Large intestine (tissue), 3 donors: ENCODE data around the gene ZCCHC24. TPM values are rescaled to one million over a fixed set of nuclear protein-coding genes. Genes with fewer than 3 reads are reported as not detected.

ENCODE experiments used
- DNase-seq, 2 donors: peaks; one replicate each; pipeline versions ENCODE4 v3.0.0 to v3.0.0-alpha.2; 2013
- H3K27ac ChIP-seq: one replicate; pipeline ENCODE4 v1.5.1; 2013; ENCODE audit warnings: low read length
- H3K27me3 ChIP-seq: 2 replicates; pipeline ENCODE4 v1.6.1; 2013; ENCODE audit warnings: low read length; ENCODE audit not compliant: control insufficient read depth, insufficient read depth
- H3K36me3 ChIP-seq: 2 replicates; pipeline ENCODE4 v1.6.1; 2013; ENCODE audit warnings: low read length; ENCODE audit not compliant: control insufficient read depth, insufficient read depth
- H3K4me1 ChIP-seq: one replicate; pipeline ENCODE4 v1.6.1; 2013; ENCODE audit warnings: low read length; ENCODE audit not compliant: control insufficient read depth, insufficient read depth
- H3K4me3 ChIP-seq: one replicate; pipeline ENCODE4 v1.5.1; 2013; ENCODE audit warnings: low read length
- H3K9me3 ChIP-seq: one replicate; pipeline ENCODE4 v1.6.1; 2013; ENCODE audit warnings: mild to moderate bottlenecking, low read depth, low read length, moderate library complexity; ENCODE audit not compliant: control insufficient read depth
- WGBS: methylation state at CpG from one replicate; pipeline ENCODE4 v1.1.5; 2013; ENCODE audit warnings: low lambda C conversion rate; ENCODE audit not compliant: insufficient coverage; 5-methylcytosine and 5-hydroxymethylcytosine counted together
- polyA plus RNA-seq: library from polyadenylated mRNA; unstranded; fragments of 120-200 nt; gene quantifications from one replicate; pipeline ENCODE4 v1.2.1, GENCODE V29; 2013

Gene ZCCHC24
- polyA plus RNA-seq, 1 donor, result 23.8 TPM

- no peaks in the 10 kb centered on the region for H3K9me3 ChIP-seq
These were observed 33.6 kb downstream of the ZCCHC24 start for GRCh38 chr10:79411546-79412495.

GRCh38 chr10:79410315-79411094 lies 34.9 kb downstream of the ZCCHC24 start:
- Histone ChIP-seq H3K4me1 (peaks cover 15% of the 10 kb centered on the region), H3K27ac (no peak overlapping the region), H3K4me3 (no peak overlapping the region), H3K9me3 (no peaks in the 10 kb centered on the region), H3K36me3 (peaks cover 3% of the 10 kb centered on the region), H3K27me3 (no peaks in the 10 kb centered on the region)
- DNase-seq, result no peak
- no CpG with 5 or more reads among the region's 10 CpGs for WGBS

More at GRCh38 chr10:79411546-79412495, 33.6 kb downstream of the ZCCHC24 start:
- no peak overlapping the region for H3K27ac ChIP-seq
- H3K4me3 ChIP-seq, result no peak overlapping the region
- H3K36me3 ChIP-seq, result peaks cover 3% of the 10 kb centered on the region
- DNase-seq, result no peak
- H3K27me3 ChIP-seq, result no peaks in the 10 kb centered on the region
- WGBS, result no CpG with 5 or more reads among the region's 22 CpGs
- peaks cover 6% of the 10 kb centered on the region for H3K4me1 ChIP-seq

GRCh38 chr10:79409726-79410085 lies 35.7 kb downstream of the ZCCHC24 start:
- H3K27me3 ChIP-seq, result no peaks in the 10 kb centered on the region
- H3K9me3 ChIP-seq, result no peaks in the 10 kb centered on the region
- no CpG with 5 or more reads among the region's 9 CpGs for WGBS
- H3K4me1 ChIP-seq, result peaks cover 16% of the 10 kb centered on the region
- DNase-seq, result no peak
- H3K27ac ChIP-seq, result no peak overlapping the region
- no peak overlapping the region for H3K4me3 ChIP-seq
- H3K36me3 ChIP-seq, result no peaks in the 10 kb centered on the region

- Histone ChIP-seq H3K4me1 (peaks cover 16% of the 10 kb centered on the region), H3K27me3 (no peaks in the 10 kb centered on the region), H3K27ac (no peak overlapping the region), H3K36me3 (no peaks in the 10 kb centered on the region), H3K4me3 (no peak overlapping the region), H3K9me3 (no peaks in the 10 kb centered on the region)
- DNase-seq, result no peak
- no CpG with 5 or more reads among the region's 6 CpGs for WGBS
These were observed 36.2 kb downstream of the ZCCHC24 start for GRCh38 chr10:79409038-79409725.

- H3K4me3 ChIP-seq, result no peak overlapping the region
- no peak overlapping the region for H3K27ac ChIP-seq
- WGBS, result no CpG with 5 or more reads among the region's 17 CpGs
- H3K9me3 ChIP-seq, result no peaks in the 10 kb centered on the region
- no peak for DNase-seq
- H3K36me3 ChIP-seq, result no peaks in the 10 kb centered on the region
- no peaks in the 10 kb centered on the region for H3K27me3 ChIP-seq
- H3K4me1 ChIP-seq, result peaks cover 20% of the 10 kb centered on the region
These were observed 37.3 kb downstream of the ZCCHC24 start for GRCh38 chr10:79407811-79408795.

GRCh38 chr10:79407423-79407796 lies 38.0 kb downstream of the ZCCHC24 start:
- Histone ChIP-seq H3K4me3 (no peak overlapping the region), H3K9me3 (no peaks in the 10 kb centered on the region), H3K36me3 (no peaks in the 10 kb centered on the region), H3K27me3 (no peaks in the 10 kb centered on the region), H3K27ac (no peak overlapping the region), H3K4me1 (peaks cover 20% of the 10 kb centered on the region)
- WGBS, result no CpG with 5 or more reads among the region's 9 CpGs
- DNase-seq, result no peak

GRCh38 chr10:79406683-79407422 lies 38.6 kb downstream of the ZCCHC24 start:
- no peaks in the 10 kb centered on the region for H3K27me3 ChIP-seq
- peaks cover 20% of the 10 kb centered on the region for H3K4me1 ChIP-seq
- no peak overlapping the region for H3K4me3 ChIP-seq
- H3K27ac ChIP-seq, result no peak overlapping the region
- no peaks in the 10 kb centered on the region for H3K9me3 ChIP-seq
- no CpG with 5 or more reads among the region's 13 CpGs for WGBS
- DNase-seq, result no peak
- H3K36me3 ChIP-seq, result no peaks in the 10 kb centered on the region

GRCh38 chr10:79405995-79406515 lies 39.4 kb downstream of the ZCCHC24 start:
- no peaks in the 10 kb centered on the region for H3K9me3 ChIP-seq
- no peak for DNase-seq
- H3K27me3 ChIP-seq, result no peaks in the 10 kb centered on the region
- no peaks in the 10 kb centered on the region for H3K36me3 ChIP-seq
- H3K4me3 ChIP-seq, result no peak overlapping the region
- H3K4me1 ChIP-seq, result peaks cover 20% of the 10 kb centered on the region
- H3K27ac ChIP-seq, result no peak overlapping the region
- WGBS, result no CpG with 5 or more reads among the region's 8 CpGs
